ENCODE measurements around the gene TMEM205.

DNA sequence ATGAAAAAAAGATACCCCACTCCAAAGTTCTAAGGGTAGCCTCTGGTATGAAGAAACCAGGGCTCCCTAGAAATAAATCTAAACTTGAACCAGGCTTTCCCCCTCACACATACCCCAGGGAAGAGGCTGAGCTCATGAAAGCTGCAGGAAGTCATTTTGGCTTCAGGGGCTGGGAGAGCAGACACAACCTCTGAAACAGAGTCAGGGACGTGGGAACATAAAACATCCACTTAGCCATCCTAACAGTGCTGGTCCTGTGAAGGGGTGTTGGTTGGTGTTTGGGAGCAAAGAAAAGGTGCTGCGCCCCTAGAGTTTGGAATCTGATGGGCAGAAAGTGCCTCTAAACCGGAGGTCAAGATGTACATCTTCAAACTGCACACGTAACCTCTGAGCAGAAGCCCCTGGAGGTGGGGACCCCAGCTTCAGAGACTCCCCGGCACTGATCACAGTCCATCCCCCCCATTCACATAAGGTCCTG lies 22.4 kb downstream of the TMEM205 start:
- TF ChIP-seq CTBP1 (IDR thresholded peaks at IDR 0.05; ENCODE audit: borderline replicate concordance) (no peak), SUZ12 (IDR thresholded peaks at IDR 0.05) (no peak), SP1 (IDR thresholded peaks at IDR 0.05) (no peak), LEF1 (IDR thresholded peaks at IDR 0.05; ENCODE audit: borderline replicate concordance) (no peak), BHLHE40 (IDR thresholded peaks at IDR 0.05; ENCODE audit: borderline replicate concordance) (no peak), HDGF (IDR thresholded peaks at IDR 0.05; ENCODE audit: borderline replicate concordance) (no peak), ZNF384 (IDR thresholded peaks at IDR 0.05) (no peak), FOXK2 (IDR thresholded peaks at IDR 0.05) (no peak), FOXA1 (IDR thresholded peaks at IDR 0.05) (no peak), TARDBP (IDR thresholded peaks at IDR 0.05) (no peak)

All from HEK293T (cell line).